IMR-90 (cell line): ENCODE measurements around the gene CTSL. TPM values are rescaled to one million over a fixed set of nuclear protein-coding genes. Genes with fewer than 3 reads are reported as not detected.
A peak's percentile ranks its signal among the peaks of the same experiment; 100 is the strongest.

Source experiments
- ATAC-seq: fragments of 200-7000 bp; cut with Tn5 transposase; 2 replicates; pipeline ENCODE4 v1.9.1; 2020; ENCODE audit warnings: low read depth, mild to moderate bottlenecking, moderate library complexity
- BruUV-seq: library from RNA; stranded (reverse); fragments of 400-500 nt; replicated peaks from 2 replicates; lab custom pipeline; 2021; lab: Mats Ljungman, UMichigan
- CTCF ChIA-PET: fragments of 300-600 bp; formaldehyde crosslinking; extraction: SDS; loops from one replicate; lab custom pipeline; 2021; ENCODE audit warnings: antibody characterized with exemption; lab: Yijun Ruan, JAX
- POLR2A ChIA-PET: fragments of 300-600 bp; sonication (Branson Sonifier 250); formaldehyde crosslinking; loops from one replicate; lab custom pipeline; 2022; ENCODE audit warnings: antibody characterized with exemption; ENCODE audit not compliant: unreplicated experiment; lab: Charles Lee
- DNase-seq: peaks from one replicate; pipeline ENCODE4 v3.0.0; 2013
- H2AFZ ChIP-seq: replicated peaks from 2 replicates; pipeline ENCODE3; 2013; ENCODE audit warnings: low read length, mild to moderate bottlenecking; ENCODE audit not compliant: poor library complexity
- H2AK5ac ChIP-seq: 2 replicates; pipeline ENCODE4 v1.6.1; 2013; ENCODE audit warnings: low read depth, low read length, inconsistent platforms
- H2AK9ac ChIP-seq: replicated peaks from 2 replicates; pipeline ENCODE3; 2013; ENCODE audit warnings: mild to moderate bottlenecking, low read depth, low read length, moderate library complexity; ENCODE audit not compliant: poor library complexity
- H2BK120ac ChIP-seq: 2 replicates; pipeline ENCODE4 v1.6.1; 2013; ENCODE audit warnings: low read depth, low read length, inconsistent platforms
- H2BK15ac ChIP-seq: 3 replicates; pipeline ENCODE4 v1.6.1; 2013; ENCODE audit warnings: low read depth, low read length, inconsistent platforms
- H2BK20ac ChIP-seq: 2 replicates; pipeline ENCODE4 v1.6.1; 2013; ENCODE audit warnings: low read depth, mild to moderate bottlenecking, inconsistent platforms, low read length, moderate library complexity
- H2BK5ac ChIP-seq: 2 replicates; pipeline ENCODE4 v1.6.1; 2013; ENCODE audit warnings: mild to moderate bottlenecking, low read depth, low read length, inconsistent platforms; ENCODE audit not compliant: poor library complexity, severe bottlenecking
- H3K14ac ChIP-seq: replicated peaks from 2 replicates; pipeline ENCODE4 v1.6.1; 2013; ENCODE audit warnings: low read depth, low read length, inconsistent platforms
- H3K18ac ChIP-seq: 2 replicates; pipeline ENCODE4 v1.6.1; 2013; ENCODE audit warnings: low read depth, low read length, control low read depth
- H3K23ac ChIP-seq: 2 replicates; pipeline ENCODE4 v1.6.1; 2013; ENCODE audit warnings: low read depth, low read length, inconsistent platforms
- H3K27ac ChIP-seq: 2 replicates; pipeline ENCODE4 v1.5.1; 2013; ENCODE audit warnings: mild to moderate bottlenecking, control low read depth, low read length; ENCODE audit not compliant: insufficient read depth
- H3K27me3 ChIP-seq: 2 replicates; pipeline ENCODE4 v1.6.1; 2013; ENCODE audit warnings: low read length; ENCODE audit not compliant: control insufficient read depth, insufficient read depth
- H3K36me3 ChIP-seq: 2 replicates; pipeline ENCODE4 v1.6.1; 2013; ENCODE audit warnings: low read length, mixed read lengths; ENCODE audit not compliant: control insufficient read depth, insufficient read depth
- H3K4ac ChIP-seq: 2 replicates; pipeline ENCODE4 v1.6.1; 2013; ENCODE audit warnings: low read depth, low read length, inconsistent platforms
- H3K4me1 ChIP-seq: 2 replicates; pipeline ENCODE4 v1.6.1; 2013; ENCODE audit warnings: low read length, mixed read lengths; ENCODE audit not compliant: control insufficient read depth, insufficient read depth
- H3K4me2 ChIP-seq: 2 replicates; pipeline ENCODE4 v1.6.1; 2013; ENCODE audit warnings: low read depth, mild to moderate bottlenecking, control low read depth, low read length, moderate library complexity
- H3K4me3 ChIP-seq: 2 replicates; pipeline ENCODE4 v1.5.1; 2013; ENCODE audit warnings: low read depth, mild to moderate bottlenecking, control low read depth, low read length, moderate library complexity; ENCODE audit not compliant: insufficient read depth
- H3K56ac ChIP-seq: 2 replicates; pipeline ENCODE4 v1.6.1; 2013; ENCODE audit warnings: low read length, inconsistent platforms; ENCODE audit not compliant: insufficient read depth; ENCODE audit errors: extremely low read depth
- H3K79me1 ChIP-seq, 2 experiments: 2 replicates each; pipeline ENCODE4 v1.6.1; 2013; ENCODE audit warnings: low read length in 2 of 2, inconsistent platforms in 1 of 2, low read depth in 1 of 2
- H3K9ac ChIP-seq: 2 replicates; pipeline ENCODE4 v1.6.1; 2013; ENCODE audit warnings: low read depth, low read length, control low read depth
- H3K9me1 ChIP-seq: 2 replicates; pipeline ENCODE4 v1.6.1; 2013; ENCODE audit warnings: low read length, inconsistent platforms; ENCODE audit not compliant: insufficient read depth
- H3K9me3 ChIP-seq: 2 replicates; pipeline ENCODE4 v1.6.1; 2013; ENCODE audit warnings: low read length; ENCODE audit not compliant: control insufficient read depth, insufficient read depth
- H4K20me1 ChIP-seq: 2 replicates; pipeline ENCODE4 v1.6.1; 2013; ENCODE audit warnings: low read length, inconsistent platforms; ENCODE audit not compliant: insufficient read depth
- H4K5ac ChIP-seq: 2 replicates; pipeline ENCODE4 v1.6.1; 2013; ENCODE audit warnings: mild to moderate bottlenecking, low read depth, low read length, control low read depth
- H4K8ac ChIP-seq, 2 experiments: 2 replicates each; pipeline ENCODE4 v1.6.1; 2013; ENCODE audit warnings: low read depth in 2 of 2, low read length in 2 of 2, control low read depth in 1 of 2, inconsistent platforms in 1 of 2
- H4K91ac ChIP-seq: 2 replicates; pipeline ENCODE4 v1.6.1; 2013; ENCODE audit warnings: low read depth, low read length, inconsistent platforms; ENCODE audit not compliant: insufficient read depth
- BHLHE40 ChIP-seq: fragments of 150-350 bp; IDR thresholded peaks from 2 replicates; pipeline ENCODE4 v1.6.1; 2016; ENCODE audit warnings: mild to moderate bottlenecking, low read depth, low read length
- CHD1 ChIP-seq: IDR thresholded peaks from 2 replicates; pipeline ENCODE4 v1.6.1; 2012; ENCODE audit warnings: low read depth, low read length, improper control_type of control experiment
- CTCF ChIP-seq: conservative IDR thresholded peaks from 2 replicates; pipeline ENCODE4 v1.5.1; 2012; ENCODE audit warnings: mild to moderate bottlenecking, low read depth, low read length, improper control_type of control experiment
- ELK1 ChIP-seq: fragments of 150-350 bp; IDR thresholded peaks from 2 replicates; pipeline ENCODE4 v1.6.1; 2016; ENCODE audit warnings: low read depth, mild to moderate bottlenecking, low read length, moderate library complexity, borderline replicate concordance
- FOS ChIP-seq: fragments of 150-350 bp; IDR thresholded peaks from 2 replicates; pipeline ENCODE4 v1.6.1; 2016; ENCODE audit warnings: low read depth, low read length
- MAFK ChIP-seq: IDR thresholded peaks from 2 replicates; pipeline ENCODE4 v1.6.1; 2012; ENCODE audit warnings: low read depth, low read length, improper control_type of control experiment
- MAZ ChIP-seq: IDR thresholded peaks from 2 replicates; pipeline ENCODE4 v1.6.1; 2012; ENCODE audit warnings: low read depth, mild to moderate bottlenecking, low read length, improper control_type of control experiment, moderate library complexity, borderline replicate concordance
- MXI1 ChIP-seq: IDR thresholded peaks from 2 replicates; pipeline ENCODE4 v1.6.1; 2012; ENCODE audit warnings: low read depth, mild to moderate bottlenecking, low read length, moderate library complexity, borderline replicate concordance
- NFE2L2 ChIP-seq: fragments of 150-350 bp; IDR thresholded peaks from 2 replicates; pipeline ENCODE4 v1.6.1; 2016; ENCODE audit warnings: low read depth, mild to moderate bottlenecking, low read length
- POLR2A ChIP-seq: IDR thresholded peaks from 2 replicates; pipeline ENCODE4 v1.6.1; 2012; ENCODE audit warnings: mild to moderate bottlenecking, low read depth, low read length
- RAD21 ChIP-seq: IDR thresholded peaks from 2 replicates; pipeline ENCODE4 v1.6.1; 2012; ENCODE audit warnings: low read length, improper control_type of control experiment
- RCOR1 ChIP-seq: IDR thresholded peaks from 2 replicates; pipeline ENCODE4 v1.6.1; 2012; ENCODE audit warnings: mild to moderate bottlenecking, low read length, improper control_type of control experiment; ENCODE audit not compliant: insufficient replicate concordance
- RFX5 ChIP-seq: IDR thresholded peaks from 2 replicates; pipeline ENCODE4 v1.8.0; 2012; ENCODE audit warnings: low read depth, mild to moderate bottlenecking, low read length, moderate library complexity
- SMC3 ChIP-seq: fragments of 150-350 bp; IDR thresholded peaks from 2 replicates; pipeline ENCODE4 v1.6.1; 2016; ENCODE audit warnings: low read depth, mild to moderate bottlenecking, antibody characterized with exemption, low read length, moderate library complexity
- USF2 ChIP-seq: fragments of 150-350 bp; IDR thresholded peaks from 2 replicates; pipeline ENCODE4 v1.6.1; 2017; ENCODE audit warnings: mild to moderate bottlenecking, antibody characterized with exemption, low read length, low read depth
- WGBS, 2 experiments: methylation state at CpG; one replicate each; pipeline versions ENCODE4 v1.1.5 to v1.1.7; 2013; ENCODE audit warnings: missing lambda C conversion rate in 2 of 2; ENCODE audit not compliant: insufficient read length in 1 of 2; ENCODE audit errors: extremely low coverage in 2 of 2; 5-methylcytosine and 5-hydroxymethylcytosine counted together
- dilution Hi-C: fragments of 300-500 bp; cut with HindIII; formaldehyde crosslinking; loops from one replicate; pipeline ENCODE4 v1.14.3; 2018; ENCODE audit warnings: low sequenced_read_pairs; ENCODE audit not compliant: unreplicated experiment
- in situ Hi-C: fragments of 300-500 bp; cut with MboI; formaldehyde crosslinking; loops from 3 replicates; pipeline ENCODE4 v1.14.3; 2019; ENCODE audit warnings: low sequenced_read_pairs, inconsistent platforms, mixed read lengths
- intact Hi-C: fragments of 100-400 bp; cut with micrococcal nuclease; formaldehyde crosslinking; loops from 2 replicates; pipeline ENCODE4 v1.10.0; 2022
- polyA plus RNA-seq, 3 experiments: library from polyadenylated mRNA; depleted of rRNA; stranded (reverse); fragments of >200 nt; gene quantifications; 2 replicates each; pipeline ENCODE4 v1.2.3, GENCODE V29; 2012; ENCODE audit warnings: low replicate concordance in 1 of 3
- total RNA-seq: library from RNA; depleted of rRNA; stranded (reverse); fragments of >200 nt; gene quantifications from 2 replicates; pipeline ENCODE4 v1.2.3, GENCODE V29; 2012

The CTSL gene
- total and polyA plus RNA-seq, 2 of the 4 experiments (the other 2 are of a cell fraction): 57.0 to 112 TPM

DNA sequence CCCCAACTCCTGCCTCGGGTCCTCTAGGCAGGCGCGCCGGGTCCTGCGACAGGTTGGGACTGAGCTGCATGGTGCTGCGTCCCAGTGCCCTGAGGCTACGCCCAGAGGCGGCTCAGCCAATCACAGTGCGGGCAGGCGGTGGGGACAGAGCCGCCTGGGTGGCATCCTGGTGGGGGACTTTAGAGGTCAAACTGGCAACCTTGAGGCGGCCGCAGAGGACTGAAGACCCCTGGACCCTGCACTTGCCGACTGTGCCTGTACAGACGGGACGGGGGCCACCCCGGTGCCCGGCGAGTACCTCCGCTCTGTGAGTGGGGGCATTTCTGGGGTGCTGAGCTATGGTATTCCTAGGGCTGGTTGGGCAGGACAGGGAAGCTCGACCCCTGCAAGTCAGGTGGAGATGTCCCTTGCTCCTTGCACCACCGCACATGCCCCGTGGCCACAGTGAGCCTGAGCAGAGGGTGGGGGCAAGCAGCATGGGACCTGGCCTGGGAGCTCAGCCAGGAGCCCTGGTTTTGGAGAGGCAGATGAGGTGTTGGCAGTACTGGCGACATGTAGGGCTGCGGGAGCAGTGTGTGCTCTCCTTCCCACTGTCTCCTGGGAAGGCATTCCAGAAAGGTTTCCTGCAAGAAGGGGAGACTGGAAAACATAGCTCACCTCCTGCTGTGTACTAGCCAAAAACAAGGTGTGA, 45.5 kb downstream of the CTSL start:
- Histone ChIP-seq H2BK5ac (no peak overlapping the region), H4K5ac (no peak overlapping the region), H4K20me1 (no peaks in the 10 kb centered on the region), H4K91ac (no peak overlapping the region), H3K9me3 (no peaks in the 10 kb centered on the region), H2AK9ac (peak overlapping the region; percentile 24), H2BK120ac (no peak overlapping the region), H3K4me1 (no peaks in the 10 kb centered on the region), H4K8ac (no peak overlapping the region), H3K4me2 (no peak overlapping the region), H3K56ac (no peak overlapping the region), H3K27me3 (peaks cover 18% of the 10 kb centered on the region), H3K27ac (no peak overlapping the region), H3K14ac (no peak overlapping the region), H3K79me1 (no peaks in the 10 kb centered on the region), H3K18ac (no peak overlapping the region), H2AFZ (peak overlapping the region; percentile 56), H2BK15ac (no peak overlapping the region), H3K9ac (no peak overlapping the region), H3K36me3 (no peaks in the 10 kb centered on the region), H3K4me3 (no peak overlapping the region), H3K4ac (no peak overlapping the region), H2BK20ac (no peak overlapping the region), H3K23ac (no peak overlapping the region), H3K9me1 (no peaks in the 10 kb centered on the region), H2AK5ac (no peak overlapping the region)
- ATAC-seq: no peak
- dilution Hi-C loops: no loop called here
- BruUV-seq: no TSS peak
- DNase-seq: no peak
- intact Hi-C loops: no loop called here
- ChIA-PET POLR2A (no interaction called here), CTCF (no interaction called here)
- 55% methylated on average over 8 of the region's 25 CpGs; no CpG with 5 or more reads in 1 of the 2 experiments for WGBS, 2 experiments
- in situ Hi-C loops: no loop called here
- no peak for TF ChIP-seq POLR2A
- no peak for TF ChIP-seq RFX5
- no peak for TF ChIP-seq USF2
- TF ChIP-seq BHLHE40: no peak
- no peak for TF ChIP-seq RCOR1
- no peak for TF ChIP-seq RAD21
- no peak for TF ChIP-seq SMC3
- no peak for TF ChIP-seq ELK1
- no peak for TF ChIP-seq NFE2L2
- TF ChIP-seq MAFK: no peak
- no peak for TF ChIP-seq CHD1
- no peak for TF ChIP-seq MAZ
- no peak for TF ChIP-seq MXI1
- TF ChIP-seq FOS: no peak
- no peak for TF ChIP-seq CTCF
